GM10266 (cell line): ENCODE results near the gene BCOR.

Experiments used
- DNase-seq: peaks from one replicate; pipeline ENCODE4 v3.0.0; 2012; ENCODE audit errors: extremely low spot score
- CTCF ChIP-seq: IDR thresholded peaks from 2 replicates; pipeline ENCODE4 v1.5.1; 2012; ENCODE audit warnings: mild to moderate bottlenecking, low read depth; ENCODE audit not compliant: control insufficient read depth, insufficient read depth; ENCODE audit errors: missing control alignments

The BCOR gene

GRCh38 chrX:40095583-40096394 lies 2.0 kb downstream of the BCOR start:
- no peak for TF ChIP-seq CTCF
- DNase-seq: no peak

GRCh38 chrX:40094900-40095582 lies 2.7 kb downstream of the BCOR start:
- no peak for DNase-seq
- TF ChIP-seq CTCF: no peak

GRCh38 chrX:40094041-40094899 lies 3.5 kb downstream of the BCOR start:
- TF ChIP-seq CTCF: no peak
- DNase-seq: no peak

- no peak for DNase-seq
- TF ChIP-seq CTCF: no peak
Measured at GRCh38 chrX:40093586-40093985, 4.2 kb downstream of the BCOR start.

GRCh38 chrX:40092808-40093435 lies 4.8 kb downstream of the BCOR start:
- DNase-seq: no peak
- no peak for TF ChIP-seq CTCF

GRCh38 chrX:40091691-40092421 lies 5.9 kb downstream of the BCOR start:
- TF ChIP-seq CTCF: no peak
- no peak for DNase-seq
